ENCODE data around the gene KIF3B. TPM values are rescaled to one million over a fixed set of nuclear protein-coding genes. Genes with fewer than 3 reads are reported as not detected.

The KIF3B gene
- total RNA-seq (2014; rRNA removed): 20.0 and 23.0 TPM in 2 replicates
- percentile 78 among the genes with signal in this experiment for Bru-seq, nascent RNA
- BruChase-seq, experiment 1, labeled RNA remaining after a 6-hour chase: percentile 85 among the genes with signal in this experiment
- BruChase-seq, experiment 2, labeled RNA remaining after a 2-hour chase: percentile 80 among the genes with signal in this experiment
- long read RNA-seq, full-length matches to known transcripts: 8 of 51 reads
- long read RNA-seq, partial matches to known transcripts: 35 of 51 reads
- long read RNA-seq, other reads (novel, unspliced or antisense): 8 of 51 reads

- Histone ChIP-seq H3K36me3 (ENCODE audit: low read depth, low read length) (0 out of 2 replicates have a peak, but pooled peaks cover 5% of the 10 kb centered on the region), H3F3A (ENCODE audit: low read length, unreplicated experiment) (no peaks in the 10 kb centered on the region), H2AFZ (ENCODE audit: low read length) (peak within 1 kb of the TSS; percentile 100), H3K9me2 (replicated peaks; ENCODE audit: low read length) (no peaks in the 10 kb centered on the region), H3K9me3 (ENCODE audit: low read length) (no peaks in the 10 kb centered on the region), H3K4me2 (ENCODE audit: low read length) (peak within 1 kb of the TSS; percentile 96), H3K27me3 (ENCODE audit: low read length) (no peaks in the 10 kb centered on the region), H3K9ac (ENCODE audit: low read length) (peak within 1 kb of the TSS; percentile 81), H3K27ac (ENCODE audit: low read length) (no peak within 1 kb of the TSS), H3K4me3 (ENCODE audit: low read length) (peak within 1 kb of the TSS; percentile 98), H3K4me1 (ENCODE audit: insufficient read depth, low read length) (peaks cover 9% of the 10 kb centered on the region), H4K20me1 (ENCODE audit: low read length) (no peaks in the 10 kb centered on the region), H3K79me2 (ENCODE audit: low read length) (peaks cover 29% of the 10 kb centered on the region)
- ChIA-PET CTCF (no interaction called here), POLR2A (ENCODE audit: unreplicated experiment) (no interaction called here)
- TF ChIP-seq EZH2phosphoT487 (IDR thresholded peaks at IDR 0.05; ENCODE audit: borderline replicate concordance, low read length) (no peak), EZH2 (IDR thresholded peaks at IDR 0.05; ENCODE audit: low read length, unreplicated experiment) (no peak), CTCF (conservative IDR thresholded peaks at IDR 0.05; ENCODE audit: low read depth, low read length) (no peak)
- peak; percentile 88 for DNase-seq
- ATAC-seq: peak; percentile 97
- BruUV-seq (replicated peaks): no TSS peak
- intact Hi-C loops (cut with micrococcal nuclease): no loop called here
Measured at GRCh38 chr20:32277361-32278198, at the start of gene KIF3B. Gene KIF3B (plus strand): TSS chr20:32277651. CDS start chr20:32309778, 32,127 bp downstream.

GRCh38 chr20:32227744-32228688 is 49.4 kb upstream of the KIF3B start:
- no peaks in the 10 kb centered on the region for H3K79me2 ChIP-seq (ENCODE audit: low read length)
- DNase-seq (no peak), ATAC-seq (no peak)
- no peaks in the 10 kb centered on the region for H3F3A ChIP-seq (ENCODE audit: low read length, unreplicated experiment)
- no peaks in the 10 kb centered on the region for H4K20me1 ChIP-seq (ENCODE audit: low read length)
- no peak overlapping the region for H3K4me2 ChIP-seq (ENCODE audit: low read length)
- H3K9me3 ChIP-seq (ENCODE audit: low read length): no peaks in the 10 kb centered on the region
- no TSS peak for BruUV-seq (replicated peaks)
- H3K4me1 ChIP-seq (ENCODE audit: insufficient read depth, low read length): no peaks in the 10 kb centered on the region
- CTCF ChIA-PET: no interaction called here
- no peak overlapping the region for H2AFZ ChIP-seq (ENCODE audit: low read length)
- H3K9me2 ChIP-seq (replicated peaks; ENCODE audit: low read length): no peaks in the 10 kb centered on the region
- H3K27ac ChIP-seq (ENCODE audit: low read length): no peak overlapping the region
- TF ChIP-seq CTCF (conservative IDR thresholded peaks at IDR 0.05; ENCODE audit: low read depth, low read length) (no peak), EZH2phosphoT487 (IDR thresholded peaks at IDR 0.05; ENCODE audit: borderline replicate concordance, low read length) (no peak), EZH2 (IDR thresholded peaks at IDR 0.05; ENCODE audit: low read length, unreplicated experiment) (no peak)
- intact Hi-C loops (cut with micrococcal nuclease): no loop called here
- H3K9ac ChIP-seq (ENCODE audit: low read length): no peak overlapping the region
- H3K36me3 ChIP-seq (ENCODE audit: low read depth, low read length): peaks cover 48% of the 10 kb centered on the region
- POLR2A ChIA-PET (ENCODE audit: unreplicated experiment): interaction anchor here (0.7 kb wide), 2 partner anchors 169 to 673 kb away, joined by 3 read pairs; no protein-coding TSS in a partner anchor
- no peak overlapping the region for H3K4me3 ChIP-seq (ENCODE audit: low read length)
- no peaks in the 10 kb centered on the region for H3K27me3 ChIP-seq (ENCODE audit: low read length)
